Stimulated activated CD4-positive, alpha-beta T cell treated with anti-CD3 and anti-CD28 coated beads, Interleukin-15, amount 100 ng/mL, for 24 hours (primary cell): ENCODE data around the gene GALNTL6.
"Not testable (repeated sequence)": the region's sequence is repeated elsewhere in the genome, so short reads cannot be mapped to it uniquely, and the experiment has no call there.

Experiments
- DNase-seq: peaks from one replicate; pipeline ENCODE4 v3.0.0-alpha.2; 2020

Gene GALNTL6

DNA sequence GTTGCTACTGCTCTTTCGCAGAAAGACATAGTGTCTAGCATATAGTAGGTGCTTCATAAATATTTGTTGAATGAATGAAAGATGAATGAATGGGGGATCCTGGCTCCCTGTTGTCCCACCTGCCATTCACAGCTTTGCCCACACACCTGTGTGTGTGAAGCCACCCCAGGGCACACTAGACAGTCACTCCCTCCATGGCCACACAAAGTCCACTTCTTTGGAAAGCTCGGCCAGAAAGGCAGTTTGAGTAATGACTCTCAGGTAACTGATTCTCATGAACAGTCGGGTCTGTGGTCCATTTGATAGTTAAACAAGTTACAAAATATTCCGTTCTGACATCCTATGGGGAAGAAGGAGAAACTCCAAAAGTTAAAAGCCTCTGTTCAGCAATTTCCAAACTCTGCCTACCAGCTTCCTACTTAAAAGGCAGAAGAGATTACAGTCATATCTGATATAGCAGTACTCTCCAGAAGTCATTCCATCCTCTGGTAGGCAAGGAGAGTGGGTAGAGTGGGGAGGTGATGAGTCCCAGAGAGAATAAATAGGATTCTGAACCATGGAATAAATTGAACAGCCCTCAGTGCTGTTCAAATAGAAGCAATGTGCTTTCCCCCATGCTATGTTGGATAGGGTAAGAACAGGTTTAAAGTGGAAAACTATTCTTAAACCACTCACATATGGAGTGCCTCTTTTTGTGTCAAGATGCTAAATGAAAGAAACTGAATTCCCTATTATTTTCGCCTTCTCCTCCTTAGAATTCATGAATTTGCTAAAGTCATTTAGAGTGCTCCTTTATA is 1150.5 kb downstream of the GALNTL6 start:
- no peak for DNase-seq

DNA sequence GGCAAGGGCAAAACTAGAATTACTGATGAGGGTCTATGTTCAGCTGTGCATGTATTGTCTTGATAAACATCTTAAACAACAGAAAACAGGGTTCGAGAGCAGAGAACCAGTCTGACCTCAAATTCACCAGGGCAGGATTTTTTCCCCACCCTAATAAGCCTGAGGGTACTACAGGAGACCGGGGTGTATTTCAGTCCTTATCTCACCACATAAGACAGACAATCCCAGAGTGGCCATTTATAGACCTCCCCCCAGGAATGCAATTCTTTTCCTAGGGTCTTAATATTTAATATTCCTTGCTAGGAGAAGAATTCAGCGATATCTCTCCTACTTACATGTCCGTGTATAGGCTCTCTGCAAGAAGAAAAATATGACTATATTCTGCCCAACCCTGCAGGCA is 1157.0 kb downstream of the GALNTL6 start:
- DNase-seq: not testable (repeated sequence)

- DNase-seq: no peak
These were observed 1161.4 kb downstream of the GALNTL6 start for GRCh38 chr4:172974586-172974985.

GRCh38 chr4:172975651-172976229 is 1162.5 kb downstream of the GALNTL6 start:
- DNase-seq: no peak

GRCh38 chr4:172977491-172978041 is 1164.4 kb downstream of the GALNTL6 start:
- not testable (repeated sequence) for DNase-seq

GRCh38 chr4:172978848-172979247 is 1165.6 kb downstream of the GALNTL6 start:
- DNase-seq: no peak

- no peak for DNase-seq
These were observed 1166.1 kb downstream of the GALNTL6 start for GRCh38 chr4:172979332-172979731.

DNA sequence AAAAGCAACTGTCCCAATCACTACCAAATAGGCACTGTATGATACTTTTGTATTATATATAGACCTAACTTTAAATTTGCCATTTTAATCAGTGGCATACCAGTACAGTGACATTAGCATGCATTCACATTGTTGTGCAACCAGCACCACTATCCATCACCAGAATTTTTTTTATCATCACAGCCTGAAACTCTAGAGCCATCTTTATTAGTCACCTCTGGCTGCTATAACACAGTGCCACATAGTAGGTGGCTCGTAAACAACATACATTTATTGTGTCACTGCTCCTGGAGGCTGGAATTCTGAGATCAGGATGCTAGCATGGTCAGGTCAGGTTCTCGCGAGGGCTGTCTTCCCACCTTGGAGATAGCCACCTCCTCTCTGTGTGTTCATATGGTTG is 1167.0 kb downstream of the GALNTL6 start:
- DNase-seq: no peak

DNA sequence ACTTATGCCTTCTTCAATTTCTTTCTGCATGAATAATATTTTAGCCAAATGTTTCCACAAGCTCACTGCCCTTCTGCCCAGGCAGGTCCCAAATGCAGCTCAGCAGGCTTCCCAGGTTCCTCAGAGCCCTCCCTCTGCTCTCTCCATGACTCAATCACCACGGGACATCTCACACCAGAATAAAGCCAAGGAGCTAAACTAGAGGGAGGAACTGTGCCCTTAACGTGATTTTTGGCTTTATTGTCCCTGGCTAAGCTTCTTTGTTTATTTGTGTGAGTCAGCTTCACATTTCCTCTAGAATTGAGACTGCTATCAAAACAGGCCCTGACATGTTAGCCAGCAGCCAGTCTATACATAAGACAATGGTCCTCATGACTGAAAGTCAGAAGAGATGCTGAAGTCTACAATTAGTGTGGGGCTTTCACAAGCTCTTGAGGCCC is 1169.0 kb downstream of the GALNTL6 start:
- no peak for DNase-seq

DNA sequence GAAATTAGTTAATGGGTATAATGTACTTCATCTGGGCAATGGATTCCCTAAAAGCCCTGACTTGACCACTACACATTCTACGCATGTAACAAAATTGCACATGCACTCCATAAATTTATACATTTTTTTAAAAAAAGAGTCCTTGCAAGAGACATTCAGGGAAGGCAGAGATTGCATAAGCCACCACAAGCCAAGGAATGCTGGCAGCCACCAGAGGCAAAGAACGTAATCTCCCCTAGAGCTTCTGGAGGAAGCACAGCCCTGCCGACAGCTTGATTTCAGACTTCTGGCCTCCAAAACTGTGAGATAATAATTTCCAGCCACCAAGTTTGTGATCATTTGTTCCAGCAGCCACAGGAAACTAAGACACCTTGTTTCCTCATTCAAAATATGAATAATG is 1169.8 kb downstream of the GALNTL6 start:
- DNase-seq: no peak

DNA sequence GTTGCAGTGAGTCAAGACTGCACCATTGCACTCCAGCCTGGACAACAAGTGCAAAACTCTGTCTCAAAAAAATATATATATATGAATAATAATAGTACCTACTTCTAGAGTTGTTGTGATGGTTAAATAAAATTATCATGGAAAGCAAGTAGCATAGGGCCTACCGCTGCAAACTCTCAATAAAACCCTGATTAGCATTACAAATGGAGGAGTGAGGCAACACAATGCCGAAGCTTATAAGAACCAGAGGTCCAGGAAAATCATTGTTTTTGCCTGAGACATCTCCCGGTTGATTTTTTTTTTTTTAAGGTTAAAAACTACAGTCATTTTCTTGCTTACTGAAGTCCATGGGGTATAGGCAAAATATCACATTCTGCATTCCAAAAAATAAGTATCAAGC is 1170.4 kb downstream of the GALNTL6 start:
- DNase-seq: no peak

- DNase-seq: no peak
These were observed 1172.3 kb downstream of the GALNTL6 start for GRCh38 chr4:172985552-172985951.

DNA sequence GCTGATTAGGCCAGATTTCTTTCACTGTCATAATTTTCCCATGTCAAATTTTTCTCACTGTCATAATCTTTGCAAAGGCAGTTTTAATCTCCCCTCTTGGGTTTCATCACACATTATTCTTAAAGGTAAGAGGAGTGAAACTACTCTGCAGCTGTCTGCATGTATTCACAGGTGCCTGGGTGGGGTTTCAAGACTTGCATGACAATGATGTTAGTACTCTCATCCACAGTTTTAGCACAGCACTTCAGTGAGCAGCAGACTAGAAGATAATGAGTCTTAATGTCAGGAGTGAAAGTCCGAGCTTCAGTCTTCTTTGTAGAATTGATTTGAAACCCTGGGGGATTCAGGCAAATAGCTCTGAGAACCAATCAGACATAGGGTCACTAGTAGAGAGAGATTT is 1172.9 kb downstream of the GALNTL6 start:
- DNase-seq: no peak

GRCh38 chr4:172989984-172990820 is 1177.0 kb downstream of the GALNTL6 start:
- no peak for DNase-seq

GRCh38 chr4:172992648-172993378 is 1179.6 kb downstream of the GALNTL6 start:
- DNase-seq: no peak

DNA sequence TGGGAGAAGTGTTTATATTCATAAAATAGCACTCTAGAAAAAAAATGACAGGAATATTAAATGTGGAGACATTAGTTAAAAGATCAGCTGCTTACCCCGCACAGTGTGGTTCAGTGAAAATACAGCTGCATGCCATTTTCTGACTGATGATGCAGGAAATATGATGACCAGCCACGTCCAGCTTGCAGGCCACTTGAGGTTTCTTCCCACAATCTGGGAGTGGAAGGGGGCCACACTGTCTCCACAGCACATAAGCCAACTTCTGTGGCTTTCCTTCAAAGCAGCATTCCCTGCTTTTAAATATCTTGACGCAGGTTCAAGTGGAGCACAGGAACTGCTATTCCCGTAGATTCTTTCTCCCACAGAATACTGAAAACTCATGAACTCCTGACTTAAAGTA is 1182.0 kb downstream of the GALNTL6 start:
- no peak for DNase-seq

- no peak for DNase-seq
These were observed 1182.5 kb downstream of the GALNTL6 start for GRCh38 chr4:172995704-172996103.

GRCh38 chr4:172996571-172997216 is 1183.5 kb downstream of the GALNTL6 start:
- no peak for DNase-seq

- DNase-seq: no peak
These were observed 1184.0 kb downstream of the GALNTL6 start for GRCh38 chr4:172997217-172997609.

DNA sequence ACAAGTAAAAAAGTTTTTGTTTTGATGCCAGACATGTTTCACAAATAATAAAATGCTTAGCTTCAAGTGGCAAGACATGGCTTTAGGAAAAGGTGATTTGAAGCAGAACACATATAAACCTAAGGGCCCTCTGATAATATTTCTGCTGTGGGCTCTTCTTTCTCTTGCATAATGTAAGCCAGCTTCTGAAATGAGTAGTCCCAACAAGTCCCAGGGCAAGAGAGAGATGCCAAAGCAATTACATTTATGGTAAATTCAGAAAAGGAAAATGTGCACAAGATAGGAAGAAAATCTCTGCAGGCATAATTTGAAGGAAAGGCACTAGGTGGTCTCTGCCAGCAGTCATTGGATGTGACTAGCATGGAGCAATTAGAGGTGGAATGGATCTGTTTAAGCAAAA is 1184.7 kb downstream of the GALNTL6 start:
- DNase-seq: no peak

GRCh38 chr4:172998527-172999469 is 1185.6 kb downstream of the GALNTL6 start:
- no peak for DNase-seq
